SK-N-SH treated with all-trans-retinoic acid at 6 μM for 48 hours (cell line): ENCODE measurements around the gene TANGO6.

Experiments
- ATAC-seq: fragments of 200-7000 bp; cut with Tn5 transposase; 3 replicates; pipeline ENCODE4 v1.9.1; 2020; ENCODE audit warnings: mild to moderate bottlenecking, moderate library complexity
- CREB5 ChIP-seq: fragments of 250-450 bp; sonication (Bioruptor Pico); IDR thresholded peaks from 2 replicates; pipeline ENCODE4 v1.5.1; 2020; ENCODE audit warnings: low read depth, mild to moderate bottlenecking, moderate library complexity
- CSDC2 ChIP-seq: fragments of 250-450 bp; sonication (Bioruptor Pico); IDR thresholded peaks from 2 replicates; pipeline ENCODE4 v1.5.0; 2020; ENCODE audit warnings: mild to moderate bottlenecking, moderate library complexity
- CSRNP3 ChIP-seq: fragments of 250-450 bp; sonication (Bioruptor Pico); IDR thresholded peaks from 2 replicates; pipeline ENCODE4 v1.5.1; 2021; ENCODE audit warnings: mild to moderate bottlenecking, moderate library complexity
- ESRRG ChIP-seq: fragments of 250-450 bp; sonication (Bioruptor Pico); IDR thresholded peaks from 2 replicates; pipeline ENCODE4 v1.6.1; 2021; ENCODE audit warnings: mild to moderate bottlenecking
- GLIS3 ChIP-seq: fragments of 250-450 bp; sonication (Bioruptor Pico); IDR thresholded peaks from 2 replicates; pipeline ENCODE4 v1.5.0; 2020; ENCODE audit warnings: mild to moderate bottlenecking, moderate library complexity
- PATZ1 ChIP-seq: fragments of 250-450 bp; sonication (Bioruptor Pico); IDR thresholded peaks from 2 replicates; pipeline ENCODE4 v1.8.0; 2020; ENCODE audit warnings: mild to moderate bottlenecking, moderate library complexity, borderline replicate concordance
- PPARA ChIP-seq: fragments of 250-450 bp; sonication (Bioruptor Pico); IDR thresholded peaks from 2 replicates; pipeline ENCODE4 v1.5.0; 2020; ENCODE audit warnings: mild to moderate bottlenecking, borderline replicate concordance
- RARB ChIP-seq: fragments of 250-450 bp; sonication (Bioruptor Pico); IDR thresholded peaks from 2 replicates; pipeline ENCODE4 v1.8.0; 2021; ENCODE audit warnings: mild to moderate bottlenecking, moderate library complexity
- SNAI2 ChIP-seq: fragments of 250-450 bp; sonication (Bioruptor Pico); IDR thresholded peaks from 2 replicates; pipeline ENCODE4 v1.5.0; 2020; ENCODE audit warnings: mild to moderate bottlenecking, moderate library complexity
- TOX ChIP-seq: fragments of 250-450 bp; sonication (Bioruptor Pico); IDR thresholded peaks from 2 replicates; pipeline ENCODE4 v1.8.0; 2021; ENCODE audit warnings: mild to moderate bottlenecking, moderate library complexity, borderline replicate concordance
- TSHZ2 ChIP-seq: fragments of 250-450 bp; sonication (Bioruptor Pico); IDR thresholded peaks from 2 replicates; pipeline ENCODE4 v1.5.0; 2020; ENCODE audit warnings: mild to moderate bottlenecking, moderate library complexity
- ZC3H10 ChIP-seq: fragments of 250-450 bp; sonication (Bioruptor Pico); IDR thresholded peaks from 2 replicates; pipeline ENCODE4 v1.5.1; 2021; ENCODE audit warnings: mild to moderate bottlenecking, moderate library complexity
- ZFP3 ChIP-seq: fragments of 250-450 bp; sonication (Bioruptor Pico); IDR thresholded peaks from 2 replicates; pipeline ENCODE4 v1.5.0; 2020; ENCODE audit warnings: mild to moderate bottlenecking, moderate library complexity
- ZFP30 ChIP-seq: fragments of 450-650 bp; formaldehyde crosslinking; IDR thresholded peaks from 2 replicates; pipeline ENCODE4 v1.5.0; 2022; ENCODE audit warnings: mild to moderate bottlenecking, moderate library complexity
- ZNF70 ChIP-seq: fragments of 450-650 bp; formaldehyde crosslinking; IDR thresholded peaks from 2 replicates; pipeline ENCODE4 v1.5.0; 2020; ENCODE audit warnings: mild to moderate bottlenecking, moderate library complexity
- ZNF8 ChIP-seq: fragments of 450-650 bp; formaldehyde crosslinking; IDR thresholded peaks from 2 replicates; pipeline ENCODE4 v1.5.0; 2020; ENCODE audit warnings: mild to moderate bottlenecking, moderate library complexity

The TANGO6 gene

GRCh38 chr16:68951991-68952877 is 108.9 kb downstream of the TANGO6 start (continued):
- peak; percentile 66; the same call in 1 of the 2 replicates for TF ChIP-seq PATZ1 (CRISPR knock-in tag)
- TF ChIP-seq ZFP30: no peak

- no peak for TF ChIP-seq PPARA (CRISPR knock-in tag)
- no peak for TF ChIP-seq CSDC2 (CRISPR knock-in tag)
- TF ChIP-seq RARB (CRISPR knock-in tag): no peak
- no peak for TF ChIP-seq ESRRG (CRISPR knock-in tag)
- no peak for TF ChIP-seq SNAI2
- no peak for TF ChIP-seq ZC3H10 (CRISPR knock-in tag)
- no peak for TF ChIP-seq CSRNP3 (CRISPR knock-in tag)
- ATAC-seq: peak; percentile 42; the same call in 1 of the 3 replicates
Measured at GRCh38 chr16:68954911-68955635, 111.7 kb downstream of the TANGO6 start.

GRCh38 chr16:68960910-68961309 is 117.6 kb downstream of the TANGO6 start:
- TF ChIP-seq PPARA (CRISPR knock-in tag) (no peak), CSRNP3 (CRISPR knock-in tag) (no peak), GLIS3 (CRISPR knock-in tag) (no peak), ZNF70 (CRISPR knock-in tag) (no peak), TOX (no peak), CSDC2 (CRISPR knock-in tag) (no peak), ZNF8 (CRISPR knock-in tag) (no peak), TSHZ2 (CRISPR knock-in tag) (no peak), SNAI2 (no peak)
- no peak for ATAC-seq

- ATAC-seq: no peak
- TF ChIP-seq TOX (no peak), TSHZ2 (CRISPR knock-in tag) (no peak), CREB5 (no peak), PATZ1 (CRISPR knock-in tag) (no peak), ZC3H10 (CRISPR knock-in tag) (no peak), CSRNP3 (CRISPR knock-in tag) (no peak), ESRRG (CRISPR knock-in tag) (no peak), RARB (CRISPR knock-in tag) (no peak), ZFP3 (CRISPR knock-in tag) (no peak)
Measured at GRCh38 chr16:68961778-68962402, 118.6 kb downstream of the TANGO6 start.
